A549 treated with ZK216348 at 1 μM for 4 hours (cell line): Measurements from ENCODE around the gene FRMD3. TPM values are rescaled to one million over a fixed set of nuclear protein-coding genes. Genes with fewer than 3 reads are reported as not detected.

Experiments used
- total RNA-seq: library from RNA; stranded (reverse); fragments of 200-300 nt; extraction: Qiagen RNA extraction; gene quantifications from 5 replicates; pipeline ENCODE4 v1.2.3, GENCODE V29; 2022; ENCODE audit warnings: low read depth

The FRMD3 gene
- total RNA-seq: 3.1 to 5.5 TPM (median 4.2 TPM) in 5 replicates

GRCh38 chr9:83538172-83538889 lies at the start of gene FRMD3:
TSS of gene FRMD3 (minus strand) at chr9:83538401. CDS start at chr9:83538231, 170 bp downstream.

Other genes starting within 250 kb of the FRMD3 start
- 5.4 to 9.7 TPM (median 6.2 TPM) in 5 replicates for gene IDNK, start 84.7 kb upstream of the FRMD3 start, total RNA-seq
- gene UBQLN1, start 169.6 kb upstream of the FRMD3 start, total RNA-seq: 91.8 to 119 TPM (median 106 TPM) in 5 replicates